NCI-H2107 treated with DMSO at 0.1 percent for 48 hours (cell line): ENCODE data around the gene PDZRN3.
"Not testable (repeated sequence)": the region's sequence is repeated elsewhere in the genome, so short reads cannot be mapped to it uniquely, and the experiment has no call there.

Experiments used
- DNase-seq: peaks from one replicate; lab custom pipeline; 2025; ENCODE audit not compliant: unreplicated experiment; lab: John Stamatoyannopoulos, UW

The PDZRN3 gene

DNA sequence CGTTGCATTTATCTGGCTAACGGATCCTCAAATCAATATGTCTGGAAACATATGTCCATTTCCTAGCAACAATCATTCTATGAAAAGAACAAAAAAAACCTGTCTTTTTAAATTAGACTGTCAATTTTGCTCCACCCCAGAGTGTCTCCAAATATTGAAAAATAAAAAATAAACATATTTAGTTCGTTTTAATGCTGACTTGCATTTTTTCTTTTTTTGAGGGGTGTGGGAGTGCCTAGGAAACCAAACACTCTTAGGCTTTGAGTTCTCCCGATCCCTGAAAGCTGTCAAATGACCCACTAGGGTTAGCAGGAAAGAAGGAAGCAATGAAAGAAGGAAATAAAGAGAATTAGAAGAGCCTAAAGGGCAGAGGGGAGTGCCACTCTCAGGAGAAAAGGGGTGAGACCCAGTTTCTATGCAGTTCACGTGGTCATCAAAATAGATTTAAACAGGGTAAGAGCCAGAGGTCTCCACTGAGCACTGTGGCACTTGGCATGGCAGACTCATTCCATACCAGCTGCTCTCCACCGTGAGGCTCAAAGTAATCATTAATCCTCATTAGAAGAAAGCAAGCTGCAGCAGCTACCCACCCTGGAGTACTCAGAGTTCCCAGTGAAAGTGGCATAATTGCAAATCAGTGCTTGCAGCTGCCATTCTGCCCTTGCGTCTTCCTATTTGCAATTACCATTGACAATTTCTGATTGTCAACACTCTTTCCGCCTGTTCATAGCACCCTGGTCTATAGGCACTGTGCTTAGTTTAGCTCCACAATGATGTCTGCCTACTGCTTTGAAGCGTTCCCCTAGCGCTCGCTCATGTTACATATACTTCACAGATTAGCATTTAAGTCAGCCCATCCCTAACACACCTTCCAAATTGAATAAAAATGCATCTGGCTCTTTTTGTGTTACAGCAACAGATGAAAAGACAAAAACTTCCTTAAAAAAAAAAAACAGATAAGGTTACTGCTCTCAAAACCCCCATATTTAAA lies 32.3 kb downstream of the PDZRN3 start:
- peak; percentile 19 for DNase-seq

DNA sequence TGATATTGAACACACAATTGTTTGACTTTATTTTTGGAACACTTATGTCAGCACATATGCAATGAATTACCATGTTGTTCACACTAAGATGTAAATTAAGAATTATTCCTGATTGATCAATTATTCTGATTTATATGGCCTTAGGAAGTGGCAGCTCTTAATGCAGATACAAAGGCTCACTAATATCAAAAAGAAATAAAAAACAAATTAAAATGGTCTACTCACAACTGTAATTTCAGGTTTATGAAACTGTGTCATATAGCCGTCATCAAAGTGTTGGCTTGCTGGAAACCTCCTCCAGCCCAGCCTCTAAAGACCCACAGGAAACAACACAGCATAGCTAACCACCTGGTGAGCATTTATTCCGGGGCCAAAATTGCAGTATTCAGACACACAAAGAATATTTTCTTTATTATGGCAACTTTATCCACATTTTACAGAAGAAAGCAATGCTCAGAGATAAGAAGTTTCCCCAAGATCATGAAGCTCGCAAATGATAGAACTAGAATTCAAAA lies 33.4 kb downstream of the PDZRN3 start:
- DNase-seq, result no peak

DNA sequence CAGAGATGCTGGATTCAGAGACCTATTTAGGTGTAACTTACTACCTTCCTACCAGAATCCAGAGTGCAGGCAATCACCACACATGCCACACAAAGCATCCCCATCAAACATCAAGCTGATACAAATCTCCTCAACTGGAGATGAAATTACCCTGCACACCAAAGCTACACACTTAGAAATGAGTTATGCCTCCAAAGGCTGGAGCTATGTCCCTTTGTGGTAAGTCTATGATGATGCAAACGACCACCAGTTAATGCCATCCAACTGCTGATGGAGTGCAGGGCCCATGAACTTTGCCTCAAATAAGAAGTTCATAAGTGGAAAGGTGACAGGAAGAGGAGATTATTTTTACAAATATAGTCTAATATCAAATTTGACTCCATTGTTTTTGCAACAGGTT lies 38.1 kb downstream of the PDZRN3 start:
- DNase-seq, result no peak

DNA sequence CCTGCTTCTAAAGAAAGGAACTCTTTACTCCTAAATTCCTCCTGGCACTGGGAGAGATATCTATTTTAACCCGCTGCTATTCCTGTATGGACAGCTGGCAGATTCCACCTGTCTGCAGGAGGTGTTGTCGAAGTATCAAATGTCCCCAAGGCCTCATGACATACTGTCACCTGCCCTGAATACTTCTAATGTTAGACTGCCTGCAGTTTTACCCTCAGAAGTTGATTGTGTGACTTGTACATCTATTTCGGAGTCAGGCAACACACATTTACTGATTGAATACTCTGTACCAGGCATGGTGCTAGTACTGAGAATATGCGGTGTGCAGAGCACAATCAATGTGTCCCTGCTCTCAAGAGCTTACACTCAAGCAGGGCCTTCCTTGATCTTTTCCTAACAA lies 38.6 kb downstream of the PDZRN3 start:
- peak; percentile 7 for DNase-seq

DNA sequence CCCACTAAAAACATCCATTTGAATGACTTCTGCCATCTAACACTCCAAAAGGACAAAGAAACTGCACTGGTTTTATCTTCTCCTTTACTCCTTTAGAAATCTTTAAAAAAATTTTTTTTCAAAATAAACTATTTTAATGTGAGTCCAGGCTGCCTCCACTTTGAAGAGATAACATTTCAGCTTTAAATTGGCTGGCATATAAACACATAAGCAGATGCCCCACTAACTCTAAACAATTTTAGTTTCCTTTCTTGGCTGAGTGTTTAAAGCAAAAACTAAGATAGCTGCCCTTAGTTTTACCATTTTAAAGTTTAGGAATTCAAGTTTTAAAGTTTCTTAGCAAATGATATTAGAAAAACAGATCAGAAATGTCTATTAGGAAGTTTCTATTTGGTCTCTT lies 39.9 kb downstream of the PDZRN3 start:
- DNase-seq, result no peak

DNA sequence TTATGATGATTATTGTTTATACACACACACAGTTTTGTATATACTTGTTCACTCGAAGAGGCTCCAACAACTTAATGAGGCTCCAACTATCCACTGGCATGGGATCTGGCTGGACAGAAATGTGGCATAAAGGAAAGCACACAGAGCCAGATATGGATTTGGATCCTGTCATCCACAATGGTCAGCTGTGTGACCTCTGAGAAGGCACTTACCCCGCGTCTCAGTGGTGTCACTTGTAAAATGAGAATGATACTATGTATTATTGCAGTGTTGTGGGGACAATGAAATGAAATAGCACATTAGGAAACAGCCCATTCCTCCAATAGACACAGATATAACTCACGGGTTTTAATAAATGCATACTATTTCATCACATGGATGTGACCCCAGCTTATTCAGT lies 42.2 kb downstream of the PDZRN3 start:
- no peak for DNase-seq

DNA sequence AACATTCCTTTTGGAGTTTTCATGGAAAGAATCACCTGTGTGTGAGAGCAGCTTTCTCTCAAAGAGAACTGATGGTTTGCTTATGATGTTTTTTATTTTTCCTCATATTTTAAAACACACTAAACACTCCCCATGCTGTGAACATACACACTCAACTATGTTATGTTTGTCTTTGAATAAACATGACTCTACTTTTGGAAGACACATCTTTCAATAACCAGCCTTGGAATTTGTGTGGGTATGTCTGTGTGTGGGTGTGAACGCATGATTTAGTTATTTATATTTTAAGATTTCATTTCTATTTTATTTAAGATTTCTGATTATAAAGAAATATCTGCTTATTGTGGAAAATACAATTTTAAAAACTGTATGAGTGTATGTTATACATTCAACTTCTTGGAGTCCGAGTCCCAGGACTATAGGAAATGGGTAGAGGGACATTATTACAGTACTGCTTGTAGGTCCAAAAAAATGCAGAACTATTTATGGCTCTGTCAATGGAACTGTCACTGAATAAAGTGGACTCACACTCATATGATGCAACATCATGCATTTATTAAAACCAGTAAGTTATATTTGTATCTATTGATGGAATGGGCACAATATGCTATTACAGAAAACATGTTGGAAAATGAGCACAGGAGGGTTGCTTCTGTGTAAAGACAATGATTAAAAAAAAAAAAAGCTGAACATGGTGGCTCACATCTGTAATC lies 43.5 kb downstream of the PDZRN3 start:
- DNase-seq, result no peak

DNA sequence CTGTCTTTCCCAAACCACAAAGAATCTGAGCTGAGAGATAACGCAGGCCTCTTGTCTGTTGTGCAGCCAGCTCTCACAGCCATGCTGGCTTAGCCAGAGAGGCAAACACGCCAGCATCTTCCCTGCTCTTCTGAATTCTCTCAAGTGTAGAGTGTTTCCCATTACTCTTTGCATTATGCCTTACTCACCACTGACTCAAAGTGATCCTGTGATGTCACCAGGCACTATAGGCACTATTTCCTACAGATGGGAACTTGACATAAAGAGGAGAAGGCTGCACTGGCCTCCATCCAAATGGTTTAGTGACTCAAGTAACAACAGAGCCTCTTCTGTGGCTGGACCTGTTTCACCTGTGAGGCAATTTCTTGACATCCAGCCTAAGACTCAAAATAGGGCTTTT lies 44.4 kb downstream of the PDZRN3 start:
- peak; percentile 8 for DNase-seq

DNA sequence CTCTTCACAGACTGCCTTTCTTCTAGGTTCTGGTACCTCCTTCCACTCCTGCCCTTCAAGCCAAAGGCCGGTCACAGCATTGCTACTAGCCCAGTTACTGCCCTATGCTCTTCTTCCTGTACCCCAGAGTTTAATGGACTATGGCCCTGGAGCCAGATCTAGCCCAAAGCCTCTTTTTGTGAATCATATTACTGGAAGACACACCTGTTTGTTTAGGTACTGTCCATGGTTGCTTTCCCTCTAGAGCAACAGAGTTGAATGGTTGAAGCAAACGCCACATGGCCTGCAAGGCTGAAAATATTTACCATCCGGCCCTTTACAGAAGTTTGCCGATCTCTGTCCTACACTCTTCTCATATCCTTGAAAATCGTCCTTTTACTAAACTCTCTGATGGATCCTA lies 47.0 kb downstream of the PDZRN3 start:
- DNase-seq, result no peak

DNA sequence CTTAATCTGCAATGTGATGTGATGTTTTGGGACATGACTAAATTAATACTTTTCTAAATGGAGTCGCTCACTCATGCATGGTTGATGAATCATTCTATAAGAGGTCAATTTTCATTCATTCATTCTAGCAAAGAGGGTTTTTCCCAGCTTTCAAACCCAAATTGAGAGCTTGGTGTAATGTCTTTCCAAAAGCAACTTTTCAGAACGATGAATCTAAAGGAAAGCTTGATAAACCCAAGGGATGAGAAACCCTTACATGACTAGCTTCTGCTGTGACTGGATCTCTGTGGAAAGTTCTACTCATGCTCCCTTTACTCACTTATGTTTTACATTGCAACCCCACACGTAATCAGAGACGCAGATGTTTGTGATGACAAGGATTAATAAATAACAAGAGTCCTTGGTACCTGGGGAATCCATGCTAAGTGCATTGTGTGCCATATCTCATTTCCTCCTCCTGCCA lies 47.7 kb downstream of the PDZRN3 start:
- no peak for DNase-seq

DNA sequence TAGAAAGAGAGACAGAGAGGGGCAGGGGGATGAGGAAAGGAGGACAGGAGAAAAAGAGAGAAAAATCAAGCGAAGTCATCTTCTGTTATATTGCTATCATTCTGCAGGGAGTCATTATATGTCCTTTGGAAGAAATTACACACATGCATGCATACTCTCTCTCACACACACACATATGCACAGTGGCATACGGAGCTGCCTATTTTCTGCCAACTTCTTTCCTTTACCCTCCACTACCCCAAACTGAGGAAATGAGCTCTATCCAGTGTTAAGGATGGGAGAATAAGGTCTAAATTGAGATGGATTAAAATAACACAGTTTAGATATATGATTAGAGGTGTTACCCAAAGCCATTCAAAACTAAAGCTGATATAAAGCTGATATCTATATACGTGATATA lies 48.8 kb downstream of the PDZRN3 start:
- no peak for DNase-seq

DNA sequence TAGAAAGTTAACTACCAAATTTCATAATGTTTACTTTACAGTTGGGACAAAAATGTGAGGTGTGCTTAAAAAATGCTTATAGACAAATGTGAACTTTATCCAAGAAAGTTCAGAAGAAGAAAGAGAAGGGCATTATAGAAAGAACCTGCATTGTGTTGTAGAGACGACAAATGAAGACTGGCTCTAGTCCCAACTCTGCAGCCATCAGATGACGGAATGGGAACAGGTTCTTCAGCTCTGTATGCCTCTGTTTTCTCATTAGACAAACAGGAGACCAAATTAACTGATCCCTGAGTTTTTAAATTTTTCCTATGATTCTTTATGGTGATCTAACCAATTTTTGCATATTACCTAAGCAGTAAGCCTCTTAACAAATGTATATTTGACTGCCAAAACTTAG lies 49.2 kb downstream of the PDZRN3 start:
- no peak for DNase-seq

DNA sequence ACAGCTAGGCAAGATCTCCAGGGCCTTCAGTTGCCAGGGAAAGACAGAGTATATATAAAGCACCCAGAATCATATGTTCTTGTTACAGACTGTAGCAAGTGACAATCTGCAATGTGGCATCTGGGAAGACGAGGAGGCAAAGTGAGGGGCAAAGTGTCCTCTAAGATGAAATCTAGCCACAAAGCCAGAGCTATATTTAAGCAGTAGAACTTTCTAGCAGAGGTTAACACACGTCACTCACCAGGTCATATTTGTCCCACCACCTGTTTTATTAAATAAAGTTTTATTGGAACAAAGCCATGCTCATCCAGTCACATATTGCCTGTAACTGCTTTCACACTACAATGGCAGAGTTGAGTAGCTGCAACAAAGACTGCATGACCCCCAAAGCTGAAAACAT lies 51.5 kb downstream of the PDZRN3 start:
- DNase-seq, result no peak

DNA sequence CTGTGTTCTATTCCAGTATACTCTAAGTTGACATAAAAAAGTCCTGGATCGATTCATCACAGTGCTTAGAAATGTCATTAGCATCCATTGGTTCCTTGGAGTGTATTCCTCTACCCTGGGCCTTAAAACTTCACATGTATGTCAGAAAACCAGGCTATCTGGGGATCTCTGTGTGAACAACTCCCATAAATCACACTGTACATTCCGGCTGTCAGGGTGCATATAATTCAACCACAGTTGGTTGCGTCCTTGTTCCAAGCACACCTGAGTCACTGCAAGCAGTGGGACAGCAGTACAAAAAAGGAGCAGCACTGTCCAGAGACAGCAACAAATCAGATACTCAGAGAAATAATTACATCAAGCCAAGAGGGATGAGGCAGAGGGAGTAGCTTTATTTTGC lies 52.4 kb downstream of the PDZRN3 start:
- no peak for DNase-seq

DNA sequence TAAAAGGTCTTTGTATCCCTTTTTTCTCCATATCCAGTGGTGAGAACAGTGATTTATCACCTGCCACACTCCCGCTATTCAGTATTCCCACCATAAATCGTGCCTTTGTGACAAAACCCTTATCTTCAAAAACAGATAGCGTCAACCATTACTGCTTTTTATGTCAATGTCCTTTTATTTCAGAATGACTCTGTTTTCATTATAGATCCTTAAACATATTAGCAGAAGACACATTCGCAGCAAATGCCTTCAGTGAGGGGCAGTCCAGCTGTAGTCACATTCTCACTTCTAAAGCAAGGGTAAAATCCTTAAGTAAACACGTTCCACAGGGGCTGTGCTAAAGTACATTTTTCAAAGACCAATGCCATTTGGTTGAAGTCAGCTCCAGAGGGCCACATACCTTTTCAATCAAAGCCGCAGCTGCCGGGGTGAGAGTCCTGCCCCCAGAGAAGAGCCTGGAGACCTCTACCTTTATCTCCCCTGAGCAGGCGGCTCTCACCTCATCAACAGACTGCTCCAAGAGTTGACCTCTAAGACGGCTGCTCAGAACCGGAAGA lies 53.4 kb downstream of the PDZRN3 start:
- DNase-seq, result no peak

DNA sequence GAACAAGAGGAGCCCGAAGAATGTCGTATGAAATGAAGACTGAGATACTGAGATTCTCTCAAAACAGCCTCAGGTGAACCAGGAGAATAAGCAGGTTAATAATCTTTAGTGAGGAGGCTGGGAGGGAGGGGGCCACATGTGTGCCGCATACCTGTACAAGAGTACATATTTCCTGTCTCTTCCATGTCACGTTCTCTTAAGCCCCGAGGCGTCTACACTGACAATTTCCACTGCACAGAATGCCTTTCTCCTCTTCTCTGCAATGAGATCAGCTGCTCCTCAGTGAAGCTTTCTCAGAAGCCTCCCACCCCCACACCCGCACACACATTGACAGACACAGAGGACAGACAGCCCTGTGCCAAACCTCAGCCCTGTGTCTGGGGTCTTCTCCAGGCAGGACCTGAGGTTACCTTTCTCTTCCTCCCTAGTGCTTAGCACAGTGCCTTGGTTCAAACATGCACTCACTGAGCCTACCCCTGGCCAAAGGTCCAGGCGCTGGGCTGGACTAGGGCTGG lies 55.4 kb downstream of the PDZRN3 start:
- no peak for DNase-seq

DNA sequence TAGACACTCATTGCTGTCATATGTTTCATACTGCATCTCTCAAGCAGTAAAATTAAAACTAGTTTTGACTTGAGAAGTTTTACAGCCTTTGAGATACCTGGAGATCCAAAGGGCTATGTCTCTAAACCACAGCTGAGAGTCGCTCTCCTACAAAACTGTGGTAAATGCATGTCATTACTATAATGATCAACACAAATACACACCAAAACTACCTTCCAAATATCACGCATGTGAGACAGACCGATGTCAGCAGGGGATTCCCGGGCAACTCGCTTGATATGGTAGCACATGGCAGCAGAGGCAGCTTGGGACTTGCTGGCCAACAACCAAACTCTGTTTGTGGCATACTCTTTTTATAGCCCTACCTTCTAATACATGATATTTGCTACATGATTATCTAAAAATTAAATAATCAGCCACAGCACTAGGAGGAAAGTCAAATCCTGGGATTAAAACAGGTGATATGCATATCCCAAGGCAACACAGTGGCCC lies 56.3 kb downstream of the PDZRN3 start:
- no peak for DNase-seq

DNA sequence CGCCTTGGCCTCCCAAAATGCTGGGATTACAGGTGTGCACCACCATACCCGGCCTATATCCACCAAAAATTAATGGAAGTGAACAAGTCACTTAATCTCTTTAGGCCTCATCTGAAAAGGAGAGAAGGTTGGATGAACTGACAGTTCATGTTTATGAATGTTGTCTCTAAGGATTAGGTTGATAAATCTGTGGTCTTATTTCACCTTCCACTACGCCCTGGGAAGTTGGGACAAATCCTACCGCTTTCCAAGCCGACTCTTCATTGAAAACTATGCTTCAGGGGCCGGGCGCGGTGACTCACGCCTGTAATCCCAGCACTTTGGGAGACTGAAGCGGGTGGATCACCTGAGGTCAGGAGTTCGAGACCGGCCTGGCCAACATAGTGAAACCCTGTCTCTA lies 59.4 kb downstream of the PDZRN3 start:
- DNase-seq, result not testable (repeated sequence)

DNA sequence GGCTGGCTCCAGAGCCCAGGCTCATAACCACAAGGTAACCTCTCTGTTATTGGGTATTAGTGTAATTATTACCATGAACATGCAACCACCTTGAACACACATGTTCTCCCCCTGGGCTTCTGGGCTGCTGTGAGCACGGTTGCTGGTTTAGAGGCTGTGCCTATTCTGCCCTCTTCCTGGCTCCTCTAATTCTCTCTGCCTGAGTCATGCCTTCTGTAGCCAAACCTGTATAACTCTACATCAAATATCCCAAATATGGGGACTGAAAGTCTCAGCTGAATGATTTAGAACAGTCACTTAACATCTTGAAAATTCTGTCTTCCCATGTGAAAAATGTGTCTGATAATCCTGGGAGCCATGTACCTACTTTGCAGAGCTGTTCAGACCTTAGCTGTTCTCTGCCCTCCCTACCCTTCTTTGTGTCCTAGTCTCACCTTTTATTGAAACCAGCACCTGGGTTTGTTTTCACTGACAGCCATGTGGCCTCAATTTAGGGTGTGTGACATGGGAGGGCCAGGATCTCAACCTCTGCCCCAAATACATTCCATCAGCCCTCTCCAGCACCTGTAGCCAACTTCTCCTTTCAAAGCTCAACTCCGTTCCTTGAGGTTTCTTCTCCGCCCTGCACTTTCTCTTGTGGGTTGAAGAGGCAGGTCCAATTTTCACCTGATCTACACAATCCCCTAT lies 60.7 kb downstream of the PDZRN3 start:
- DNase-seq, result no peak

DNA sequence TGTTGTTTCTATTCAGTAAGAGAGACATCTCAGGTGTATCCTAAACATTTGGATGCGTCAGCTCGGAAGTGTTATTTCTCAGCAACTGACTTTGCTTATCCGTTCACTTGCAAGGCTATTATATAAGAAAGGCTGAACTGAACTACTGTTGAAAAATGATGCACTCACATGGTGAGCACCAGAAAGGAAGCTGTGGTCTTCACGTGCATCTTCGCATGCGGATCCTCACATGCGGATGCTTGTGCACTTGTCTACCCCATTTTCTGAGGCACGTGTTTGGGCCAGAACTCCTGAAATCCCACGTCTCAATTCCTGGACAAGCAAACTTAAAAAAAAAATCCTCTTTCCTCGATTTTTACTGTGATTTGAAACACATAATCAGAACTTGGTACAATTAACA lies 63.2 kb downstream of the PDZRN3 start:
- no peak for DNase-seq

DNA sequence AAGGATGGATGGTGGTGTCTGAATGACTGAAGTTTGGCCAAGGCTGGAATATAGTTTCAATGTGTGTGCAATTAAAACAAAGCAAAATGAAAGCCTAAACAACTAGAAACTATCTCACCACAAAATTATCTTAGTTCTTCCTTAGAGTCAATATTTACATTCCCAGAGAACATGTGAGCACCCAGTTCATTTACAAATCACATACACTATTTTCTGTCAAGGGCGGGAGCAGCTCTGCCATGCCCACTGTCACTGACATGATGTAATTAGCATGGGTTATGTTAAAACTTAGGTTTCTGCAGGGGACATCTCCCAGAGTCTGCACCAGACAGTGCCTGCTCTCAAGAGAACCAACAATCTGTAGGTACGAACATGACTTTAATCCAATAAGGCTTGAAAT lies 65.0 kb downstream of the PDZRN3 start:
- no peak for DNase-seq
